MCF 10A (cell line): ENCODE results near the gene SLC16A6. TPM values are rescaled to one million over a fixed set of nuclear protein-coding genes. Genes with fewer than 3 reads are reported as not detected.
A peak's percentile ranks its signal among the peaks of the same experiment; 100 is the strongest.

Source experiments
- BruUV-seq: library from RNA; stranded (reverse); fragments of 400-500 nt; replicated peaks from 2 replicates; lab custom pipeline; 2021; lab: Mats Ljungman, UMichigan
- CTCF ChIA-PET: fragments of 300-600 bp; sonication (Branson Sonifier 250); formaldehyde crosslinking; extraction: SDS; loops from one replicate; lab custom pipeline; 2021; ENCODE audit warnings: antibody characterized with exemption, inconsistent platforms; lab: Yijun Ruan, JAX
- POLR2A ChIA-PET: fragments of 300-600, 350-650 bp; sonication (Branson Sonifier 250); formaldehyde crosslinking; extraction: SDS; loops from one replicate; lab custom pipeline; 2020; ENCODE audit warnings: antibody characterized with exemption, inconsistent platforms; lab: Yijun Ruan, JAX
- DNase-seq: peaks from one replicate; pipeline ENCODE4 v3.0.0-alpha.2; 2018; ENCODE audit not compliant: unreplicated experiment
- H3K27ac Mint-ChIP-seq: one replicate; pipeline ENCODE4 v1.8.0; 2022; ENCODE audit warnings: mild to moderate bottlenecking, low read depth, mixed read lengths; ENCODE audit not compliant: unreplicated experiment
- H3K27me3 Mint-ChIP-seq: one replicate; pipeline ENCODE4 v1.8.0; 2022; ENCODE audit warnings: mixed read lengths; ENCODE audit not compliant: insufficient read depth, unreplicated experiment
- H3K36me3 Mint-ChIP-seq: one replicate; pipeline ENCODE4 v1.8.0; 2022; ENCODE audit warnings: mild to moderate bottlenecking, moderate library complexity, mixed read lengths; ENCODE audit not compliant: insufficient read depth, unreplicated experiment
- H3K4me1 Mint-ChIP-seq: one replicate; pipeline ENCODE4 v1.8.0; 2022; ENCODE audit warnings: mixed read lengths; ENCODE audit not compliant: insufficient read depth, unreplicated experiment
- H3K4me3 Mint-ChIP-seq: one replicate; pipeline ENCODE4 v1.8.0; 2022; ENCODE audit warnings: mild to moderate bottlenecking, moderate library complexity, mixed read lengths; ENCODE audit not compliant: unreplicated experiment
- H3K9me3 Mint-ChIP-seq: one replicate; pipeline ENCODE4 v1.8.0; 2022; ENCODE audit warnings: mixed read lengths; ENCODE audit not compliant: unreplicated experiment
- intact Hi-C: fragments of 100-400 bp; cut with micrococcal nuclease; formaldehyde crosslinking; loops from 2 replicates; pipeline ENCODE4 v1.14.1; 2022
- total RNA-seq: library from RNA; stranded (reverse); gene quantifications from 2 replicates; pipeline ENCODE4 v1.2.3, GENCODE V29; 2022
- TF ChIP-seq, protein P1 (sequence below): fragments of 200-600 bp; IDR thresholded peaks from one replicate; pipeline ENCODE4 v1.8.0; 2022; ENCODE audit warnings: antibody characterized with exemption, mild to moderate bottlenecking; ENCODE audit not compliant: unreplicated experiment

Gene SLC16A6
- total RNA-seq, 1 experiment from 2014 or later, result 1.4 TPM

DNA sequence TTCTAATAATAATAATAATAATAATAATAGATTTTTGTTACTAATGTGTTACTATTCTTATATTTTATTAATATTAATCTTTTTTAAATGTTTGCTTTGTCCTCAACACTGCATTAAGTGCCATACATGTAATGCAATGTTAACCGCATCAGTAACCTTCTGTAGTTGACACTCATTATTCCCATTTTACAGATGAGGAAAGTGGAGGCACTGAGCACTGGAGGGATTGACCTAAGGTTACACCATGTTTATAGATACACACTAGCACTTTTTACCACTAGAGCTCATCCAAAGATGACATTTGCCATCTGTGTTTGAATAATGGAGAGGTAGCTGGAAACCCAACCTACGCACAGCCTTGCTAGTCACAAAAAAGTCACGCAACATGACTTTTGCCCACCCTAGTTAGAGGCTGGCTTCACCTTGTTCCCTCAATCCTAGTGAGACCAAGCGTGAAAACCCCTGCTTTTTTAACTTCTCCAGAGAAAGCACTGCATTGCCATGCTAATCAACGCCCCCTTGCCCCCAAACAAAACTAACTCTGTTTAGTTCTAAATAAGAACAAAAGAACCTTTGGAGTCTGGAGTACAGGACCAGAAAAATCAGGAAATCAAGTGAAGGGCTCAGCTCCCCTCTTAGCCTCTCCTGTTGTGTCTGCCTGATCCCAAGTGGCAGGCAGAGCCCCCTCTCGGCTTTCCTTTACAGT is 2.7 kb upstream of the SLC16A6 start:
- TF ChIP-seq, protein P1, sequence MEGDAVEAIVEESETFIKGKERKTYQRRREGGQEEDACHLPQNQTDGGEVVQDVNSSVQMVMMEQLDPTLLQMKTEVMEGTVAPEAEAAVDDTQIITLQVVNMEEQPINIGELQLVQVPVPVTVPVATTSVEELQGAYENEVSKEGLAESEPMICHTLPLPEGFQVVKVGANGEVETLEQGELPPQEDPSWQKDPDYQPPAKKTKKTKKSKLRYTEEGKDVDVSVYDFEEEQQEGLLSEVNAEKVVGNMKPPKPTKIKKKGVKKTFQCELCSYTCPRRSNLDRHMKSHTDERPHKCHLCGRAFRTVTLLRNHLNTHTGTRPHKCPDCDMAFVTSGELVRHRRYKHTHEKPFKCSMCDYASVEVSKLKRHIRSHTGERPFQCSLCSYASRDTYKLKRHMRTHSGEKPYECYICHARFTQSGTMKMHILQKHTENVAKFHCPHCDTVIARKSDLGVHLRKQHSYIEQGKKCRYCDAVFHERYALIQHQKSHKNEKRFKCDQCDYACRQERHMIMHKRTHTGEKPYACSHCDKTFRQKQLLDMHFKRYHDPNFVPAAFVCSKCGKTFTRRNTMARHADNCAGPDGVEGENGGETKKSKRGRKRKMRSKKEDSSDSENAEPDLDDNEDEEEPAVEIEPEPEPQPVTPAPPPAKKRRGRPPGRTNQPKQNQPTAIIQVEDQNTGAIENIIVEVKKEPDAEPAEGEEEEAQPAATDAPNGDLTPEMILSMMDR, result no peak
- DNase-seq, result no peak
- Mint-ChIP-seq H3K9me3 (no peaks in the 10 kb centered on the region), H3K27me3 (no peaks in the 10 kb centered on the region), H3K36me3 (peaks cover 6% of the 10 kb centered on the region), H3K4me3 (no peak overlapping the region), H3K4me1 (no peaks in the 10 kb centered on the region), H3K27ac (no peak overlapping the region)
- POLR2A ChIA-PET, result no interaction called here
- intact Hi-C loops, result loop anchor here (5.0 kb wide), 1 partner anchor 89 kb away; no protein-coding TSS in a partner anchor
- no TSS peak for BruUV-seq
- CTCF ChIA-PET, result interaction anchor here (0.9 to 2.0 kb wide), 3 partner anchors 31 to 170 kb away, joined by 3 to 5 read pairs (median 4); no protein-coding TSS in a partner anchor

GRCh38 chr17:68292689-68293040 is 1.7 kb upstream of the SLC16A6 start:
- BruUV-seq, result TSS peak; percentile 52
- ChIA-PET CTCF (interaction anchor here (0.6 to 2.0 kb wide), 2 partner anchors 31 to 576 kb away, joined by 3 to 5 read pairs; no protein-coding TSS in a partner anchor), POLR2A (interaction anchor here (0.7 to 2.6 kb wide), 4 partner anchors 45 to 166 kb away, joined by 3 to 14 read pairs (median 4); partner anchors contain the start of genes AMZ2 and WIPI1)
- no peak overlapping the region for H3K27ac Mint-ChIP-seq
- no peaks in the 10 kb centered on the region for H3K9me3 Mint-ChIP-seq
- DNase-seq, result no peak
- TF ChIP-seq, protein P1, result no peak
- H3K4me3 Mint-ChIP-seq, result peak overlapping the region; percentile 74
- H3K27me3 Mint-ChIP-seq, result no peaks in the 10 kb centered on the region
- H3K4me1 Mint-ChIP-seq, result no peaks in the 10 kb centered on the region
- intact Hi-C loops, result loop anchor here (1.0 to 5.0 kb wide), 4 partner anchors 90 to 171 kb away; no protein-coding TSS in a partner anchor
- H3K36me3 Mint-ChIP-seq, result no peaks in the 10 kb centered on the region

DNA sequence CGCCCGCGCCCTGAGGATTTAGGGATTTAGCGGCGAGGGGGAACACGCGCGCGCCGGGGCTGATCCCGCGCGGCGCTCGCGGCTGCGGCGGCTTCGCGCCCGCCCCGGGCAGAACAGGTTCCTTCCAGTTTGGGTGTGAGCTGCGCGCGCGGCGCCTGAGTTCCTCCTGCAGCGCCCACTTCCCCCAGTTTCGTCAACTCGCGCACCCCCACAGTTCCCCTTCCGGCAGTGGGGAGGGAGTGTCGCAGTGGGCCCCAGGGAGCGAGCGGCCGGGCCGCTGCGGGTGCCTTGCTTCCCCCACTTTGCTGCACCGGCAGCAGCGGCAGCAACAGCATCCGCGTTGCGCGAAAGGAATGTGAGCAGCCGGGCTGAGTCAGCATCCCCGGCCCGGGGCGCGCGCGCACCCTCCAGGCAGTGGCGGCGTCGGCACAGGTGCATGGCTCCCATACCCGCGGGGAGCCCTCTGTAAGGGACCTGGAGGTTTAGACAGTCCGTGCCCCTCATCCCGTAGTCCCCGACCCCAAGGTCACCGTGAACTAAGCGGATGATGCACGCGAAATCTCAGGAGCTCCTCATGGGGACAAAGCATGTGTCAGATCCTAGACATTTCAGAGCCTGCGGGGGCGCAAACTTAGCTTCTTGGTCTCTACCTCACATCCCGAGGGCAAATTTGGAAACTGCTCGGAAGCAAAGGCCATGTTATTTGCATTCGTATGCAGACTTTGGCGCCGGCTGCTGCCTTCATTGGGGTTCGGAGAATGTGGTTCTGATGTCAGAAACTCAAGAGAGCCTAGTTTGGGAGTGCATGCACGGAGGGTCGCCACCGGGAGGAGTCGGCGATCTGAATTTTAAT is 1.1 kb upstream of the SLC16A6 start:
- intact Hi-C loops, result loop anchor here (1.0 to 5.0 kb wide), 4 partner anchors 90 to 171 kb away; no protein-coding TSS in a partner anchor
- no peaks in the 10 kb centered on the region for H3K36me3 Mint-ChIP-seq
- BruUV-seq, result no TSS peak
- H3K27ac Mint-ChIP-seq, result no peak overlapping the region
- ChIA-PET POLR2A (interaction anchor here (0.7 to 2.6 kb wide), 4 partner anchors 44 to 167 kb away, joined by 3 to 14 read pairs (median 4); partner anchors contain the start of genes AMZ2 and WIPI1), CTCF (interaction anchor here (0.6 to 2.0 kb wide), 3 partner anchors 16 to 33 kb away, joined by 3 to 5 read pairs (median 3); no protein-coding TSS in a partner anchor)
- TF ChIP-seq, protein P1, result no peak
- peak overlapping the region; percentile 74 for H3K4me3 Mint-ChIP-seq
- DNase-seq, result peak; percentile 73
- no peaks in the 10 kb centered on the region for H3K4me1 Mint-ChIP-seq
- H3K9me3 Mint-ChIP-seq, result no peaks in the 10 kb centered on the region
- H3K27me3 Mint-ChIP-seq, result no peaks in the 10 kb centered on the region
